GM12873 (cell line): ENCODE measurements around the gene RNF151.

ENCODE experiments used
- CTCF ChIP-seq: IDR thresholded peaks from 2 replicates; pipeline ENCODE4 v1.5.1; 2012; ENCODE audit warnings: low read depth, mild to moderate bottlenecking, moderate library complexity, low read length, control low read depth; ENCODE audit not compliant: insufficient read depth; ENCODE audit errors: missing control alignments

The RNF151 gene

GRCh38 chr16:1985466-1986150 is 19.0 kb downstream of the RNF151 start:
- no peak for TF ChIP-seq CTCF

GRCh38 chr16:1987198-1987597 is 20.5 kb downstream of the RNF151 start:
- no peak for TF ChIP-seq CTCF

GRCh38 chr16:1989209-1990100 is 22.8 kb downstream of the RNF151 start, which contains the start of gene SYNGR3:
Gene SYNGR3, plus strand, starts transcription at chr16:1989970. Its CDS starts 133 bp downstream, at chr16:1990103.
- TF ChIP-seq CTCF, result no peak

- no peak for TF ChIP-seq CTCF
These were observed 23.4 kb downstream of the RNF151 start for GRCh38 chr16:1990101-1990350.

DNA sequence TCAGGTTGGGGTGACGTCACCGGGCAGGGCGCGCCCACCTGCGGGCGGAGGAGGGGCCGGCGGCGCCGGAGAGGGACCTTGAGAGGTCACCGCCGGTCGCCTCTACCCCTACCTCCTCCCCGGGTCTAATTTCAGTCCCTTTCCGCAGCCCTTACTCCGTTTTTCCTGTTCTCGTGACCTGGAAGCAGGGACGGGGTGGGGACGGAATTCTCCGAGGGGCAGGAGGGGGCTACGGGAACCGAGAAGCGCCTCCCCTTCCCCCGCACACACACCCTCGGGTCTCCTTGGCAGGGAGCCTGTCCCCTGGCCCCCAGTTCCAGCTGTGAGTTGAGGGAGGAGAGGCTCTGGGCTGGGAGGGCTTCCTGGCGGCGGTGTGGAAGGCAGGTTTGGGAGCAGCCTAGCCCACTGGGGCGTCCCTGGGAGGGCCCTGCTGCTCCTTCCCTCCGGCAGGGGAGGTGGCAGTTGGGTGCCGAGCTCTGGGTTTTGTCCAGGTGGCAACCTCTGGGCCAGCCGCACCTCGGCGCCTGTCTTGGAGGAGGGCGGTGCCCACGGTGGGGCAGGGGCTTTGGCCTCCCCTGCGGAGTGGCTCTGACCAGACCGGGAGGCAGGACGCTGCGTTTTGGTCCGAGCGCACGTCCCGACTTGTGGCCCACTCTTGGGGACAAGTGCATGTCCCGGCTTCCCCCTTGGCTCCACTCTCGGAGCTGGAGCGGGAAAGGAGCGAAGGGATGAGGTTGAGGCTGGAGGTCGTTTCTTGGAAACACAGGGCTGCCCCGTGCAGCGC is 23.9 kb downstream of the RNF151 start:
- no peak for TF ChIP-seq CTCF

DNA sequence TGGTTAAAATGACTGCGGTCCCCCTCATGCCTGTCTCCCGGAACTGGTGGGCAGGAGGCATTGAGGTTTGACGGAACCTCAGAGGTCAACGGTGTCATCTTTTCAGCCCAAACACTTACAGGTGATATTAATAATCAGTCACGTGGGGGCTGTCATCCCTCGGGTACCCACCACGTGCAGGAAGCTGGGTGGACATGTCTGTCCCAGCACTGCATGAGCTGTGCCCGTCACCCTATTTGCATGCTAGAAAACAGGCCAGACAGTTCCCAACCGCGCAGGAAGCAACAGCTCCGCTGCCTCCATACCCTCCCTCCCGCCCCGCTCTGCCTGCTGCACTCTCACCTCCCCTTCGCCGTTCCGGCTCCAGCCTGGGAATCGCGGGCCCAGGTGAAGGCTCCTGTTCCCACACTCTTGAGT is 24.5 kb downstream of the RNF151 start:
- no peak for TF ChIP-seq CTCF

DNA sequence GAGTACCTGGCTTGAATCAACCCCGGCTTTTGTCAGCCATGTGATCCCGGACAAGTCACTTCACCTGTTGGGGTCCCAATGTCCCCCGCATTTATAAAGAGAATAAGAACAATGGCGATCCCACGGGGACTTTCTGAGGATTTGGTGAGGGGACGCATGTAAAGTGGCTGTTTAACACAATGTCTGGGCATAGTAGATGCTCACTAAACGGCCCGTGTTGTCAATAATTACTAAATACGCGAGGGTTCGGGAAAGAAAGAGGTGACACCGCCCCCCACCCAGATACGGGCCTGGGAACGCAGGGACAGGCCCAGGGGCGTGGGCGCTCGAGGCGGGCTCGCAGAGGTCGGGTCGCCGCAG is 24.9 kb downstream of the RNF151 start:
- no peak for TF ChIP-seq CTCF
